Neural crest cell (in vitro differentiated cells): ENCODE measurements around the gene ZNF536. TPM values are rescaled to one million over a fixed set of nuclear protein-coding genes. Genes with fewer than 3 reads are reported as not detected.

Experiments
- DNase-seq: peaks from one replicate; pipeline ENCODE4 v3.0.0; 2021; ENCODE audit warnings: low read depth, mixed read lengths, low spot score
- H3K27ac Mint-ChIP-seq: one replicate; pipeline ENCODE4 v1.8.0; 2021; ENCODE audit warnings: mild to moderate bottlenecking, mixed read lengths; ENCODE audit not compliant: unreplicated experiment
- H3K27me3 Mint-ChIP-seq: 2 replicates; pipeline ENCODE4 v1.8.0; 2021; ENCODE audit warnings: low read depth, mild to moderate bottlenecking, mixed read lengths
- H3K36me3 Mint-ChIP-seq: 2 replicates; pipeline ENCODE4 v1.8.0; 2021; ENCODE audit warnings: low read depth, mild to moderate bottlenecking, mixed read lengths
- H3K4me1 Mint-ChIP-seq: 2 replicates; pipeline ENCODE4 v1.8.0; 2021; ENCODE audit warnings: mixed read lengths
- H3K4me3 Mint-ChIP-seq: one replicate; pipeline ENCODE4 v1.8.0; 2021; ENCODE audit warnings: mild to moderate bottlenecking, mixed read lengths
- H3K9me3 Mint-ChIP-seq: 2 replicates; pipeline ENCODE4 v1.8.0; 2021; ENCODE audit warnings: mixed read lengths
- CTCF ChIP-seq: fragments of 200-600 bp; sonication (generic); conservative IDR thresholded peaks from 2 replicates; pipeline ENCODE4 v1.5.0; 2021; ENCODE audit warnings: antibody characterized with exemption, mild to moderate bottlenecking
- total RNA-seq: library from RNA; stranded (reverse); gene quantifications from 2 replicates; pipeline ENCODE4 v1.2.1, GENCODE V29; 2021

The ZNF536 gene
- total RNA-seq, 1 donor from 2014 or later, result 22.0 TPM

- peaks cover 21% of the 10 kb centered on the region for H3K4me1 Mint-ChIP-seq
- H3K27me3 Mint-ChIP-seq, result no peaks in the 10 kb centered on the region
- TF ChIP-seq CTCF, result no peak
- no peak for DNase-seq
- peak overlapping the region; percentile 43 for H3K27ac Mint-ChIP-seq
- peaks cover 2% of the 10 kb centered on the region for H3K9me3 Mint-ChIP-seq
- H3K4me3 Mint-ChIP-seq, result no peak overlapping the region
- H3K36me3 Mint-ChIP-seq, result peaks cover 14% of the 10 kb centered on the region
Measured at GRCh38 chr19:30590596-30591229, 218.5 kb downstream of the ZNF536 start.

- Mint-ChIP-seq H3K27me3 (peaks cover 4% of the 10 kb centered on the region), H3K4me3 (no peak overlapping the region), H3K9me3 (peaks cover 2% of the 10 kb centered on the region), H3K27ac (no peak overlapping the region), H3K36me3 (peaks cover 10% of the 10 kb centered on the region), H3K4me1 (peaks cover 34% of the 10 kb centered on the region)
- no peak for DNase-seq
- no peak for TF ChIP-seq CTCF
Measured at GRCh38 chr19:30593356-30593755, 221.2 kb downstream of the ZNF536 start.

- H3K9me3 Mint-ChIP-seq, result peaks cover 2% of the 10 kb centered on the region
- H3K4me1 Mint-ChIP-seq, result peaks cover 34% of the 10 kb centered on the region
- H3K36me3 Mint-ChIP-seq, result peaks cover 10% of the 10 kb centered on the region
- DNase-seq, result no peak
- peaks cover 4% of the 10 kb centered on the region for H3K27me3 Mint-ChIP-seq
- H3K4me3 Mint-ChIP-seq, result no peak overlapping the region
- no peak for TF ChIP-seq CTCF
- no peak overlapping the region for H3K27ac Mint-ChIP-seq
Measured at GRCh38 chr19:30593975-30594745, 222.0 kb downstream of the ZNF536 start.

- Mint-ChIP-seq H3K4me1 (peaks cover 35% of the 10 kb centered on the region), H3K9me3 (peaks cover under 1% of the 10 kb centered on the region), H3K27ac (no peak overlapping the region), H3K4me3 (no peak overlapping the region), H3K27me3 (peaks cover 8% of the 10 kb centered on the region), H3K36me3 (peaks cover 1% of the 10 kb centered on the region)
- DNase-seq, result no peak
- no peak for TF ChIP-seq CTCF
Measured at GRCh38 chr19:30596268-30596667, 224.1 kb downstream of the ZNF536 start.

- Mint-ChIP-seq H3K9me3 (no peaks in the 10 kb centered on the region), H3K4me3 (no peak overlapping the region), H3K27me3 (peaks cover 8% of the 10 kb centered on the region), H3K27ac (no peak overlapping the region), H3K4me1 (peaks cover 35% of the 10 kb centered on the region), H3K36me3 (no peaks in the 10 kb centered on the region)
- DNase-seq, result no peak
- no peak for TF ChIP-seq CTCF
Measured at GRCh38 chr19:30596813-30597399, 224.7 kb downstream of the ZNF536 start.
